GM19239 (cell line): ENCODE results near the gene RHD.
A peak's percentile ranks its signal among the peaks of the same experiment; 100 is the strongest.
"Not testable (repeated sequence)": the region's sequence is repeated elsewhere in the genome, so short reads cannot be mapped to it uniquely, and the experiment has no call there.

Source experiments
- DNase-seq: peaks from one replicate; pipeline ENCODE4 v3.0.0; 2011; ENCODE audit warnings: low spot score; ENCODE audit not compliant: insufficient read length
- FAIRE-seq: peaks from 2 replicates; lab custom pipeline; 2011; peaks lifted over from hg19 to GRCh38; lab: Jason Lieb, UNC

Gene RHD

GRCh38 chr1:25294889-25295826, 22.8 kb downstream of the RHD start:
- peak; percentile 75 for FAIRE-seq
- not testable (repeated sequence) for DNase-seq

- not testable (repeated sequence) for FAIRE-seq, DNase-seq
These were observed 24.2 kb downstream of the RHD start for GRCh38 chr1:25296501-25296900.

GRCh38 chr1:25300729-25301128, 28.4 kb downstream of the RHD start:
- not testable (repeated sequence) for FAIRE-seq

GRCh38 chr1:25302330-25302729, 30.0 kb downstream of the RHD start:
- not testable (repeated sequence) for FAIRE-seq

More at GRCh38 chr1:25300729-25301128, 28.4 kb downstream of the RHD start:
- not testable (repeated sequence) for DNase-seq

GRCh38 chr1:25304936-25305335, 32.6 kb downstream of the RHD start:
- DNase-seq, FAIRE-seq: not testable (repeated sequence)

More at GRCh38 chr1:25302330-25302729, 30.0 kb downstream of the RHD start:
- not testable (repeated sequence) for DNase-seq

GRCh38 chr1:25308168-25308567, 35.9 kb downstream of the RHD start:
- FAIRE-seq, DNase-seq: not testable (repeated sequence)

- not testable (repeated sequence) for DNase-seq, FAIRE-seq
These were observed 36.8 kb downstream of the RHD start for GRCh38 chr1:25309085-25309484.

- DNase-seq, FAIRE-seq: not testable (repeated sequence)
These were observed 37.2 kb downstream of the RHD start for GRCh38 chr1:25309486-25309885.

- not testable (repeated sequence) for FAIRE-seq, DNase-seq
These were observed 40.6 kb downstream of the RHD start for GRCh38 chr1:25312806-25313470.

GRCh38 chr1:25320314-25320938, 48.1 kb downstream of the RHD start:
- FAIRE-seq, DNase-seq: not testable (repeated sequence)

- not testable (repeated sequence) for DNase-seq, FAIRE-seq
These were observed 49.8 kb downstream of the RHD start for GRCh38 chr1:25322127-25322526.

GRCh38 chr1:25324407-25324806, 52.1 kb downstream of the RHD start:
- DNase-seq, FAIRE-seq: not testable (repeated sequence)

GRCh38 chr1:25327864-25328790, 55.8 kb downstream of the RHD start:
- not testable (repeated sequence) for FAIRE-seq

GRCh38 chr1:25328791-25329185, 56.5 kb downstream of the RHD start:
- not testable (repeated sequence) for FAIRE-seq, DNase-seq

More at GRCh38 chr1:25327864-25328790, 55.8 kb downstream of the RHD start:
- DNase-seq, result not testable (repeated sequence)

GRCh38 chr1:25329336-25329735, 57.0 kb downstream of the RHD start:
- FAIRE-seq, DNase-seq: not testable (repeated sequence)

GRCh38 chr1:25329950-25330349, 57.6 kb downstream of the RHD start:
- not testable (repeated sequence) for DNase-seq
- FAIRE-seq, result peak; percentile 47

- not testable (repeated sequence) for DNase-seq, FAIRE-seq
These were observed 64.6 kb downstream of the RHD start for GRCh38 chr1:25336922-25337354.

- DNase-seq, FAIRE-seq: not testable (repeated sequence)
These were observed 65.3 kb downstream of the RHD start for GRCh38 chr1:25337483-25338187.
